Measurements from ENCODE around the gene CSRP1. TPM values are rescaled to one million over a fixed set of nuclear protein-coding genes. Genes with fewer than 3 reads are reported as not detected.

Gene CSRP1
- total RNA-seq, 4 donors from 2014 or later, result 22.7 to 91.1 (median 68.9) TPM

DNA sequence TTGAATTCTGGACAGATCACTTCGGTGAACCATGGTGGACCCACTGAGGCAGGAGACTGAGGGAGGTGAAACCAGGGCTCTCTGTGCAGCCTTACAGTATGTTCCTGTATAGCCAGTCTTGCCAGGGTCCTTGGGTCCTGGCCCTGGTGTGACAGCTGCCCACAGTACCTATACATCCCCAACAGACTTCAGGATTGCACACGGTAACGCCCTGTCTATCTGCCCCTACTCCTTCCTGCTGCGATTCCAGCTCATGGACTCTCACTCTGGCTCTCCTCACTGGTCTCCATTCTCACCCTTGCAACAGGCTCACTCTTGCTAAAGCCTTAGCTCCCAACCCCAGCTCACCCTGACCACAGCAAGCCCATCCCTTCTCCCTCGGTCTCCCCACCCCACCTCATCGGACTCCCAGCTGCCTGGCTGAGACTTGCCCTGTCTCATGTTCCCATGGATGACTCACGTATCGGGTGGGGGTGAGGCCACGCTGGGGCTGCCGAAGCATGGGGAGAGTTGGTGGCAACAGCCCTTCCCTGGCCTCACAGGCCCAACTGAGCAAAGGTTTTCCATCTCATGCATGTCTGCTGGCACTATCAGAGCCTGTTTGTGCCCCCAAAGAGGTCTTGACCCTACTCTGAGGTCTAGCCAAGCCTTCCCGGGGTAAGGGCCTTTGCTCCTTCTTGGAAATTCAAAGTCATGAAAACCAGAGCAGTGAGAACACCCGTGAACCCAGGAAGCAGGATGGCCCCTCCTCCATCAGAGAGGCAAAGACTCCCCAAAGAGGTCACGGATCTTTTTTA lies 45.1 kb downstream of the CSRP1 start:
- H3K4me1 ChIP-seq, result peaks cover 59 to 62% of the 10 kb centered on the region in 2 donors
- ATAC-seq, result peak; percentile 68 to 75

GRCh38 chr1:201460814-201461644 lies 45.9 kb downstream of the CSRP1 start:
- in situ Hi-C loops (cut with MboI; ENCODE audit: low sequenced_read_pairs in 4 of 4), result no loop called here
- DNase-seq, result peak; percentile 84 to 90
- Histone ChIP-seq H3K9me3 (no peaks in the 10 kb centered on the region), H3K27me3 (no peaks in the 10 kb centered on the region), H3K27ac (peak overlapping the region; percentile 92 to 100 (median 100)), H3K4me1 (peaks cover 59 to 64% of the 10 kb centered on the region in 2 donors), H3K36me3 (peaks cover 0 to 19% of the 10 kb centered on the region in 2 donors), H3K4me3 (peak overlapping the region in 3 of 4 donors; percentile 15 to 17 (median 15))
- TF ChIP-seq POLR2A (IDR thresholded peaks at IDR 0.05), result peak in 1 of 2 donors; percentile 12
- TF ChIP-seq, protein P1, sequence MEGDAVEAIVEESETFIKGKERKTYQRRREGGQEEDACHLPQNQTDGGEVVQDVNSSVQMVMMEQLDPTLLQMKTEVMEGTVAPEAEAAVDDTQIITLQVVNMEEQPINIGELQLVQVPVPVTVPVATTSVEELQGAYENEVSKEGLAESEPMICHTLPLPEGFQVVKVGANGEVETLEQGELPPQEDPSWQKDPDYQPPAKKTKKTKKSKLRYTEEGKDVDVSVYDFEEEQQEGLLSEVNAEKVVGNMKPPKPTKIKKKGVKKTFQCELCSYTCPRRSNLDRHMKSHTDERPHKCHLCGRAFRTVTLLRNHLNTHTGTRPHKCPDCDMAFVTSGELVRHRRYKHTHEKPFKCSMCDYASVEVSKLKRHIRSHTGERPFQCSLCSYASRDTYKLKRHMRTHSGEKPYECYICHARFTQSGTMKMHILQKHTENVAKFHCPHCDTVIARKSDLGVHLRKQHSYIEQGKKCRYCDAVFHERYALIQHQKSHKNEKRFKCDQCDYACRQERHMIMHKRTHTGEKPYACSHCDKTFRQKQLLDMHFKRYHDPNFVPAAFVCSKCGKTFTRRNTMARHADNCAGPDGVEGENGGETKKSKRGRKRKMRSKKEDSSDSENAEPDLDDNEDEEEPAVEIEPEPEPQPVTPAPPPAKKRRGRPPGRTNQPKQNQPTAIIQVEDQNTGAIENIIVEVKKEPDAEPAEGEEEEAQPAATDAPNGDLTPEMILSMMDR (IDR thresholded peaks at IDR 0.05 in 4 of 5, conservative IDR thresholded peaks at IDR 0.05 in 1 of 5), result no peak
- intact Hi-C loops (cut with DNase I; ENCODE audit: low total_unique reads), result loop anchor here (5.0 to 10.0 kb wide), 2 partner anchors 289 to 424 kb away; partner anchors contain the start of gene SHISA4
- ATAC-seq, result peak; percentile 71 to 77

More for the DNA sequence above, 45.1 kb downstream of the CSRP1 start:
- H3K36me3 ChIP-seq, result peaks cover 0 to 19% of the 10 kb centered on the region in 2 donors
- DNase-seq, result peak; percentile 95 to 99
- peak overlapping the region in 3 of 4 donors; percentile 15 to 17 (median 15) for H3K4me3 ChIP-seq
- H3K9me3 ChIP-seq, result no peaks in the 10 kb centered on the region
- TF ChIP-seq, protein P1 (IDR thresholded peaks at IDR 0.05 in 4 of 5, conservative IDR thresholded peaks at IDR 0.05 in 1 of 5), result no peak
- TF ChIP-seq POLR2A (IDR thresholded peaks at IDR 0.05), result peak; percentile 12 to 30
- H3K27ac ChIP-seq, result peak overlapping the region; percentile 92 to 100 (median 100)
- no peaks in the 10 kb centered on the region for H3K27me3 ChIP-seq
- intact Hi-C loops (cut with DNase I; ENCODE audit: low total_unique reads) (loop anchor here (5.0 to 10.0 kb wide), 2 partner anchors 290 to 423 kb away; partner anchors contain the start of gene SHISA4), in situ Hi-C loops (cut with MboI; ENCODE audit: low sequenced_read_pairs in 4 of 4) (no loop called here)

- no peak for DNase-seq
- no peak for ATAC-seq
- in situ Hi-C loops (cut with MboI; ENCODE audit: low sequenced_read_pairs in 4 of 4) (no loop called here), intact Hi-C loops (cut with DNase I; ENCODE audit: low total_unique reads) (loop anchor here (5.0 to 10.0 kb wide), 2 partner anchors 287 to 425 kb away; partner anchors contain the start of gene SHISA4)
- Histone ChIP-seq H3K4me1 (peaks cover 58 to 72% of the 10 kb centered on the region in 2 donors), H3K4me3 (no peak overlapping the region), H3K36me3 (peaks cover 0 to 7% of the 10 kb centered on the region in 2 donors), H3K9me3 (no peaks in the 10 kb centered on the region), H3K27ac (peak overlapping the region; percentile 92 to 100 (median 100)), H3K27me3 (no peaks in the 10 kb centered on the region)
- TF ChIP-seq, protein P1 (IDR thresholded peaks at IDR 0.05 in 4 of 5, conservative IDR thresholded peaks at IDR 0.05 in 1 of 5), result no peak
- TF ChIP-seq POLR2A (IDR thresholded peaks at IDR 0.05), result no peak
These were observed 47.1 kb downstream of the CSRP1 start for GRCh38 chr1:201459775-201460174.

DNA sequence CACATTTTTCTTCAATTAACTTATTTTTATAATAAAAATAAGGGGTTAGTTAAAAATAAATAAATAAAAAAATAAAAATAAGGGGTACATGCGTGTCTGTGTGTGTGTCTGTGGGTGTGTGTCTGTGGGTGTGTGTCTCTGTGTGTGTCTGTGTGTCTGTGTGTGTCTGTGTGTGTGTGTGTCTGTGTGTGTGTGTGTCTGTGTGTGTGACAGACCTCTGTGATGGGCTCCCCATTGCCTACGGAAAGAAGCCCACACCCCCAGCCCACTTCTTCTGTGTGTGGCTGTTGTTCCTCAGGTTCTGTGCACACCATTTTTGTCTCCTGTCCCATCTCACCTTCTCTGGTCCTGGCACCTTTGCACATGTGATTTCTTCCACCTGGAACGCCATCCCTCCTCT lies 47.9 kb downstream of the CSRP1 start:
- in situ Hi-C loops (cut with MboI; ENCODE audit: low sequenced_read_pairs in 4 of 4) (no loop called here), intact Hi-C loops (cut with DNase I; ENCODE audit: low total_unique reads) (no loop called here)
- no peak for DNase-seq
- peaks cover 58 to 72% of the 10 kb centered on the region in 2 donors for H3K4me1 ChIP-seq
- H3K9me3 ChIP-seq, result no peaks in the 10 kb centered on the region
- H3K36me3 ChIP-seq, result no peaks in the 10 kb centered on the region
- no peak overlapping the region for H3K4me3 ChIP-seq
- peak overlapping the region; percentile 92 to 100 (median 100) for H3K27ac ChIP-seq
- no peaks in the 10 kb centered on the region for H3K27me3 ChIP-seq
- ATAC-seq, result no peak
- no peak for TF ChIP-seq POLR2A (IDR thresholded peaks at IDR 0.05)
- TF ChIP-seq, protein P1 (IDR thresholded peaks at IDR 0.05 in 4 of 5, conservative IDR thresholded peaks at IDR 0.05 in 1 of 5), result no peak

Measured in gastrocnemius medialis (tissue), 4 donors.